Activated naive CD4-positive, alpha-beta T cell treated with anti-CD3 and anti-CD28 coated beads, Interleukin-2, amount 50 U/mL, for 72 hours (primary cell): Measurements from ENCODE around the gene BICC1. TPM values are rescaled to one million over a fixed set of nuclear protein-coding genes. Genes with fewer than 3 reads are reported as not detected.

Experiments
- ATAC-seq, 2 donors: fragments of 150-1000 bp; cut with Tn5 transposase; 2 replicates each; pipeline ENCODE4 v1.10.0; 2021; ENCODE audit warnings: mild to moderate bottlenecking in 2 of 2, moderate library complexity in 2 of 2
- DNase-seq, 2 donors: peaks; one replicate each; pipeline ENCODE4 v3.0.0; 2021 to 2022; ENCODE audit warnings: low spot score in 2 of 2
- H3K27ac Mint-ChIP-seq, 2 donors: one replicate each; pipeline ENCODE4 v1.8.0; 2022; ENCODE audit warnings: mild to moderate bottlenecking in 2 of 2, mixed read lengths in 2 of 2
- H3K36me3 Mint-ChIP-seq, 2 donors: one replicate each; pipeline ENCODE4 v1.8.0; 2022; ENCODE audit warnings: mixed read lengths in 2 of 2
- H3K9me3 Mint-ChIP-seq, 2 donors: one replicate each; pipeline ENCODE4 v1.8.0; 2022; ENCODE audit warnings: mixed read lengths in 2 of 2
- total RNA-seq, 2 donors: library from RNA; stranded (reverse); gene quantifications; one replicate each; pipeline ENCODE4 v1.2.3, GENCODE V29; 2022

The BICC1 gene
- total RNA-seq, 2 donors from 2014 or later = 0.10 TPM; not detected in 1

DNA sequence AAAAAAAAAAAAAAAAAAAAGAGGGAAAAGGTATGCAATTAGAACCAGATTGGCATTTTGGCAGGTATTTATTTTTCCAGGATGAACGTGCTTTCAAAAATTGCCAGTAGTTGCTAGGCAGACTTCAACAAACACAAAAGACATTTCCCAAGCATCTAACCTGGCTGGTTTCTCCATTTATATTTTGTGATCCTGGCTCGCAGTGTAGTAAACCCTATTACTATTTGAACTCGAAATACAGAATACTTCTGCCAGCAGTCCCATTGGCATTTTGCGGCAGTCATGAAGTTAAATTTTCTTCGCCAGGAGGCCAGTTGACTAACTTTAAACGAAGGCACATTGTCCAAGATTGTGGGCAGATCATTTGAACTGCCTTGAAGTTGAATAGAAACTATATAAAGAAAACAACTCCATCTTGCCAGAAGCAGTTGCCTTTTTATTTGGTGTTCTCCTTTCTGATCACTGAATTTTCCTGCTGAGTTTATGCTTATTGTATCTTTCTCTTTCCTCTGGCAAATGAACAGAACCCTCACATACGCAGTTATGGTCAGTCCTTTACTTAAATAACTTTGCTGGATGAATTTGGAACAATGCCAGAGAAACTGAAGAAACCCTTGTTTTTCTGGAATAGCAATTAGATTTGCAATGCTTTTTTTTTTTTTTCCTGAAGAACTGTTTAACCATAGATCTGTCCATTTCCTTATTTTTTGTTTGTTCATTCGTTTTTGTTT lies 132.9 kb downstream of the BICC1 start:
- Mint-ChIP-seq H3K36me3 (no peaks in the 10 kb centered on the region), H3K9me3 (no peaks in the 10 kb centered on the region), H3K27ac (no peak overlapping the region)
- ATAC-seq = no peak
- no peak for DNase-seq

DNA sequence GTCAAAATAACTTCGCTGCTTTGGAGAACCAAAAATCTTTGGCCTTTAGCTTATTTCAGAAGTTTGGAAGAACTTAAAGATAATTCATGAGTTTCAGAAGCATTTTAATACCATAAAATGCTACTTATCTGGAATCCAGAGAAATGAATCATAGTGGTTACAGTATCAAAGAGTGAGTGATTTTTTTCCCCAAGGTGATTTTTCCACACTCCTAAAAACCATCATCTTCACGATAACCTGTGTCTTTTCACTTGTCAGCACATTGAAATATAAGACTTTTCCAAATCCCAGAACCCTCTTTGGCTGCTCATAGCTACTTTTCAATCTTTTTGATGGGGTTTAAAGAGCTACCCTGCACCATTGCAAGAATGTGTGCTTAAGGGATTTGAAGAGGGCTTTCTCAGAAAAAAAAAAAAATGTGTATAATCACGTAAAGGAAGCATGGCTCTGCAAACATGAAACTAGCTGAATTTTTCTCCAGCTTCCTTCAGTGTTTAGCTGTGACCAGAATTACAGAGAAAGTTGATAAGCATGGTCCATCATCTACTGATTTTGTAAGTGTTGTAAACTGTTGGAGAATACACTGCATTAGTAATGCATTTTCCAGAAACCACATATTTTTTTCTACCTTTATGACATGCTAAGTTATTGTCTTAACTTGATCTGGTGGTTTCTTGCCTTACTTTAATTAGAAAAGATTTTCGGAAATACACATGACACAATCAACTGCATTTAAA lies 134.9 kb downstream of the BICC1 start:
- DNase-seq (no peak), ATAC-seq (no peak)
- Mint-ChIP-seq H3K36me3 (no peaks in the 10 kb centered on the region), H3K9me3 (no peaks in the 10 kb centered on the region), H3K27ac (no peak overlapping the region)

GRCh38 chr10:58648131-58648530 lies 135.5 kb downstream of the BICC1 start:
- ATAC-seq = no peak

GRCh38 chr10:58651040-58651439 lies 138.4 kb downstream of the BICC1 start:
- DNase-seq = no peak
- no peak for ATAC-seq
- Mint-ChIP-seq H3K9me3 (no peaks in the 10 kb centered on the region), H3K27ac (no peak overlapping the region), H3K36me3 (no peaks in the 10 kb centered on the region)

More at GRCh38 chr10:58648131-58648530, 135.5 kb downstream of the BICC1 start:
- no peaks in the 10 kb centered on the region for H3K9me3 Mint-ChIP-seq
- DNase-seq = no peak
- no peak overlapping the region for H3K27ac Mint-ChIP-seq
- H3K36me3 Mint-ChIP-seq = no peaks in the 10 kb centered on the region

- Mint-ChIP-seq H3K36me3 (no peaks in the 10 kb centered on the region), H3K9me3 (no peaks in the 10 kb centered on the region), H3K27ac (no peak overlapping the region)
- DNase-seq (no peak), ATAC-seq (no peak)
Observed at GRCh38 chr10:58651742-58652141, 139.1 kb downstream of the BICC1 start.

- Mint-ChIP-seq H3K36me3 (no peaks in the 10 kb centered on the region), H3K27ac (no peak overlapping the region), H3K9me3 (peaks cover 0 to 4% of the 10 kb centered on the region in 2 donors)
- ATAC-seq (no peak), DNase-seq (no peak)
Observed at GRCh38 chr10:58653139-58653538, 140.5 kb downstream of the BICC1 start.

DNA sequence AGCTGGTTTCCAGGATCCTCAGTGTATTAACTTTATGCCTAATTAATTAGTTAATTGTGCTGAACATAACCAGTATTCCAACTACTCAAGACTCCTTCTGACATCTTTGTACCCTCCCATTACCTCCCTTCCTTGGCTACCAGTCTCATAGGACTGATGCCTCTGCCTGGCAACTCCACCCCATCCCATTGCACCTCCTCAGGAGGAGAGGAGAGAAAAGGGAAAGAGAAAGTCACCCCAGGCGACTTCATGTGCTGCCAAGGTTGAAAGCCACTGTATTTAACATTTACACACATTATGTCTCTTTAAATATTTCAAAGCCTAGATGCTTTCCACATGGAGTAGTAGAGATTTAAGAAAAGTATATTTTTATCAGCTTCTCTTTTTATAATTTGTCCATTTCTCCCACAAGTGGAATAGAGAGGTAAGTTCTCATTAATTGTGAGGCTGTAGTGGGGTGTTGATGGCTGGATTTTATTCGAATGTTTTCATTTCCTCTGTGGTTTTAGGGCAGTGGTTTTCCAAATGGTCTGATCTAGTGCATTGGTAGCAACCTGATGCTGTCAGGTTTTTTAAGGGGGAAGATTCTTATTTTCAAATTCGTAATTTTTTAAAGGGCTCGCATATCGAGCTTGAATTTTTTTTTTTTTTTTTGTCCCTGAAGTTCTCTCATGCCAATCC lies 148.0 kb downstream of the BICC1 start:
- DNase-seq = no peak
- H3K9me3 Mint-ChIP-seq = peaks cover 11 to 23% of the 10 kb centered on the region in 2 donors
- ATAC-seq = no peak
- H3K27ac Mint-ChIP-seq = no peak overlapping the region
- H3K36me3 Mint-ChIP-seq = peaks cover 9% of the 10 kb centered on the region in 2 donors

GRCh38 chr10:58661336-58661735 lies 148.7 kb downstream of the BICC1 start:
- H3K9me3 Mint-ChIP-seq = peaks cover 11 to 23% of the 10 kb centered on the region in 2 donors
- H3K36me3 Mint-ChIP-seq = peaks cover 9% of the 10 kb centered on the region in 2 donors

GRCh38 chr10:58661902-58662301 lies 149.2 kb downstream of the BICC1 start:
- ATAC-seq (no peak), DNase-seq (no peak)
- no peak overlapping the region for H3K27ac Mint-ChIP-seq
- H3K9me3 Mint-ChIP-seq = peaks cover 11 to 21% of the 10 kb centered on the region in 2 donors
- peaks cover 9% of the 10 kb centered on the region in 2 donors for H3K36me3 Mint-ChIP-seq

More at GRCh38 chr10:58661336-58661735, 148.7 kb downstream of the BICC1 start:
- ATAC-seq = no peak
- no peak overlapping the region for H3K27ac Mint-ChIP-seq
- DNase-seq = no peak

GRCh38 chr10:58662314-58662713 lies 149.6 kb downstream of the BICC1 start:
- no peak for ATAC-seq
- H3K27ac Mint-ChIP-seq = no peak overlapping the region
- peaks cover 9% of the 10 kb centered on the region in 2 donors for H3K36me3 Mint-ChIP-seq
- no peak for DNase-seq
- peaks cover 11 to 18% of the 10 kb centered on the region in 2 donors for H3K9me3 Mint-ChIP-seq

DNA sequence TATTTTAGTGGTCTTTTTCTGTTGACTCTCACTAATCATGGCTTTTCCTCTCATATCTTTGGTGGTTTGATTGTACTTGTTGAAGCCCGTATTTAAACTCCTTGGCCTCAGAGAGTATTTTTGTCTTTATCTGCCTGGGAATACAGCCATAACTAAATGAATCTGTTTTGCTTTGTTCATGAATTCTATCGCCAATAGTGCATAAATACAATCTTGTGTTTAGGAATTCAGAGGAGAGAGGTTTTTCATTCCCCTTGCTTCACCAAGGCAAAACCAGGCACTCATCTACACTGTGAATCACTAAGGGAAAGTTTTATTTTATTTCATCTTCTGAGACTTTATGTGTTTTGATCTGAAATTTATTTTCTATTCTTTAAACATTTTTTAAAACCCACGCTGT lies 152.7 kb downstream of the BICC1 start:
- Mint-ChIP-seq H3K36me3 (peaks cover 9% of the 10 kb centered on the region in 2 donors), H3K9me3 (peaks cover 11 to 12% of the 10 kb centered on the region in 2 donors), H3K27ac (no peak overlapping the region)
- ATAC-seq (no peak), DNase-seq (no peak)

GRCh38 chr10:58666024-58666423 lies 153.4 kb downstream of the BICC1 start:
- ATAC-seq (no peak), DNase-seq (no peak)
- H3K9me3 Mint-ChIP-seq = peaks cover 11 to 12% of the 10 kb centered on the region in 2 donors
- H3K27ac Mint-ChIP-seq = no peak overlapping the region
- H3K36me3 Mint-ChIP-seq = peaks cover 9% of the 10 kb centered on the region in 2 donors

DNA sequence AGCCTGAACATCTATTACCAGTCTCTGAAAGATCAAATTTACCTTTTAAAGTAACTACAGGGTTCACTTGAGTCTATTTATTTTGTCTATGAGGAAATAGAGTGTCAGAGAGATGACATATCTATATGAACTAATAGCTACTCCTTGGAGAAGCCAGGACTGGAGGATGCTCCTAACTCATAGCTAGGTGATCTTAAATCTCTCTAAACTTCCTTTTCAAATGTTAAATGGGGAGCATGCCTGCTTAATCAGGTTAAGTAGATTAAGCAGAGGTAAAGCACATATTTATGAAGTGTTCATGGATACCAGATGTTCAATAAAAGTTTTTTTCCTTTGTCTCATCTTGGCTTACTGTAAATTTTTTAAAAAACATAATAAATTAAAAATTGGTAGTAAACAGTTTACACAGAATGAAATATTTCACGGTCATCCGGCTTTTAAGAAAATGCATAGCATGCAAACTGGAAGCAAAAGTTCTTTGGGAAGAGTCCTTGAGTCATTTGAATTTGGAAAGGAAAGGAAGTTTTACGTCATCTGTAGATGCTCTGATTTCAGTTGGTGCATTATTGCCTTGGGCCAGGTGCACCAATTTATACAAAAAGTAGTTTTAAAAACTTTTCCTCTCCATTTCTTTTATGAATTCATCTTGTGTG lies 155.1 kb downstream of the BICC1 start:
- no peak overlapping the region for H3K27ac Mint-ChIP-seq
- peaks cover 11 to 12% of the 10 kb centered on the region in 2 donors for H3K9me3 Mint-ChIP-seq
- H3K36me3 Mint-ChIP-seq = peaks cover 9% of the 10 kb centered on the region in 2 donors
- DNase-seq = no peak
- ATAC-seq = no peak

GRCh38 chr10:58672845-58673244 lies 160.2 kb downstream of the BICC1 start:
- Mint-ChIP-seq H3K27ac (no peak overlapping the region), H3K9me3 (peaks cover 5 to 12% of the 10 kb centered on the region in 2 donors), H3K36me3 (no peaks in the 10 kb centered on the region)
- DNase-seq (no peak), ATAC-seq (no peak)

- H3K36me3 Mint-ChIP-seq = no peaks in the 10 kb centered on the region
Observed at GRCh38 chr10:58674251-58674650, 161.6 kb downstream of the BICC1 start.

GRCh38 chr10:58675321-58675720 lies 162.6 kb downstream of the BICC1 start:
- ATAC-seq (no peak), DNase-seq (no peak)
- H3K27ac Mint-ChIP-seq = no peak overlapping the region
- no peaks in the 10 kb centered on the region for H3K36me3 Mint-ChIP-seq
- peaks cover 11 to 23% of the 10 kb centered on the region in 2 donors for H3K9me3 Mint-ChIP-seq

More at GRCh38 chr10:58674251-58674650, 161.6 kb downstream of the BICC1 start:
- H3K9me3 Mint-ChIP-seq = peaks cover 10 to 22% of the 10 kb centered on the region in 2 donors
- H3K27ac Mint-ChIP-seq = no peak overlapping the region
- DNase-seq = no peak
- no peak for ATAC-seq
